Measurements from ENCODE around the gene MRPL34. TPM values are rescaled to one million over a fixed set of nuclear protein-coding genes. Genes with fewer than 3 reads are reported as not detected.

Gene MRPL34
- total RNA-seq, 4 donors from 2014 or later: 131 to 173 (median 147) TPM

DNA sequence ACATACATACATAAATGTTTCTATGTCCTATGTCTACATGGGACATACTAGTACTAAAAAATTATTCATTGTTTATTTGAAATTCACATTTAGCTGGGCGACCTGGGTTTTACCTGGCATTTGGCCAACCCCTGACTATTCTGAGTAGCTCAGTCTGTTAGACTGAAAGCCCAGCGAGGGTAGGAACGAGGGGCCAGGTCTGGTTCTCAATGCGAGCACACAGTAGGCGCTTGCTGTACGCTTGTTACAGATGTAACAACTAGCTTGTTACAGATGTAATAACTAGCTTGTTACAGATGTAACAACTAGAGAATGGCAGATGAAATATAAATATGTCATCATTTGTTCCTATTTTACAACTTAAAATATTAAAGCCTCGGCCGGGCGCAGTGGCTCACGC, 29.9 kb downstream of the MRPL34 start:
- intact Hi-C loops (cut with DNase I): no loop called here
- Histone ChIP-seq H3K4me1 (peaks cover 31 to 56% (median 49%) of the 10 kb centered on the region in 4 donors), H3K9me3 (no peaks in the 10 kb centered on the region), H3K27ac (replicated peaks in 1 of 4) (peak overlapping the region in 2 of 4 donors; percentile 68 to 98), H3K27me3 (peaks cover 0 to 18% (median 0%) of the 10 kb centered on the region in 4 donors), H3K36me3 (peaks cover 0 to 21% (median 10%) of the 10 kb centered on the region in 4 donors), H3K4me3 (peak overlapping the region in 2 of 4 donors; percentile 78 to 90)
- 67% methylated on average over 10 of the region's 10 CpGs for WGBS
- TF ChIP-seq, protein P1, sequence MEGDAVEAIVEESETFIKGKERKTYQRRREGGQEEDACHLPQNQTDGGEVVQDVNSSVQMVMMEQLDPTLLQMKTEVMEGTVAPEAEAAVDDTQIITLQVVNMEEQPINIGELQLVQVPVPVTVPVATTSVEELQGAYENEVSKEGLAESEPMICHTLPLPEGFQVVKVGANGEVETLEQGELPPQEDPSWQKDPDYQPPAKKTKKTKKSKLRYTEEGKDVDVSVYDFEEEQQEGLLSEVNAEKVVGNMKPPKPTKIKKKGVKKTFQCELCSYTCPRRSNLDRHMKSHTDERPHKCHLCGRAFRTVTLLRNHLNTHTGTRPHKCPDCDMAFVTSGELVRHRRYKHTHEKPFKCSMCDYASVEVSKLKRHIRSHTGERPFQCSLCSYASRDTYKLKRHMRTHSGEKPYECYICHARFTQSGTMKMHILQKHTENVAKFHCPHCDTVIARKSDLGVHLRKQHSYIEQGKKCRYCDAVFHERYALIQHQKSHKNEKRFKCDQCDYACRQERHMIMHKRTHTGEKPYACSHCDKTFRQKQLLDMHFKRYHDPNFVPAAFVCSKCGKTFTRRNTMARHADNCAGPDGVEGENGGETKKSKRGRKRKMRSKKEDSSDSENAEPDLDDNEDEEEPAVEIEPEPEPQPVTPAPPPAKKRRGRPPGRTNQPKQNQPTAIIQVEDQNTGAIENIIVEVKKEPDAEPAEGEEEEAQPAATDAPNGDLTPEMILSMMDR (IDR thresholded peaks at IDR 0.05): no peak
- TF ChIP-seq EP300 (IDR thresholded peaks at IDR 0.05): no peak
- TF ChIP-seq POLR2A (IDR thresholded peaks at IDR 0.05; ENCODE audit: low read depth): no peak
- TF ChIP-seq POLR2AphosphoS5 (IDR thresholded peaks at IDR 0.05): no peak
- no peak for DNase-seq (ENCODE audit: extremely low spot score)

DNA sequence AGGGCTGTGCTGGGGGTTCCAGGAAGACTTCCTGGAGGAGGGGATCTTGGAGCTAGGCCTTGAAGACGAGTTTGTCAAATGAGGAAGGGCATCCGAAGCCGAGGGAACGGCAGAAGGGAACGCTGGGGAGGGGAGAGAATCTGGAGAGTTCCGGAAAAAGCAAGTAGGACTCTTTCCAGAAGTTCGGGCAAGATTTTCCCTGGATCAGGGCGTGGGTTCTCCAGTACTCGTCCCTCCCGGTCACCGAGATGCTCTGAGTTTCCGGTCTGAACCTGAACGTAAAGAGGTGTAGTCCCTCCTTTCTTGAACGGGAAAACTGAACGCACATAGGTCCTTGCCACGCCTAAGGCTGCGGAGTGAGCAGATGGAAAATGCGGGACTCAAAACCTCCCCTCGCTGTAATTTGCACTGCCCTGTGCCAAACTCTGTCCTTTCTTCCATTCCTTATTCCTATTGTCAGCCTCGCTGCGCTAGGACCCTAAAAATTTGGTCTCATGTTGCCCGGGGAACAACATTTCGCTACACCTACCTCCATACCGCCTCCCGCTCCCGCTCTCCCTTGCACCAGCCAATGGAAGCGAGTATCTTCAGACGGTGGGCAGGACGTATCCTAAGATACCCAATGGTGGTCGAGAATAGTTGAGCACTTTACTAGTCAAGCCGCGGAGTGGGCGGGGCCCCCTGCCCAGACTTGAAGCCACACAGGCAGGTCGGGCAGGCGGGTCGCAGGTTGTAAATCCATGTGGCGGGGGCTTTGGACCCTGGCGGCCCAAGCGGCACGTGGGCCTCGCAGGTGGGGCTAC, 31.4 kb downstream of the MRPL34 start, which contains the start of gene GTPBP3:
TSS of gene GTPBP3 (plus strand) at position 682 of the 803 bp plus-strand sequence. CDS start at position 741, 59 bp downstream.
- no peaks in the 10 kb centered on the region for H3K9me3 ChIP-seq
- TF ChIP-seq POLR2A (IDR thresholded peaks at IDR 0.05; ENCODE audit: low read depth) (no peak), POLR2AphosphoS5 (IDR thresholded peaks at IDR 0.05) (peak; percentile 74 to 84), EP300 (IDR thresholded peaks at IDR 0.05) (no peak)
- TF ChIP-seq, protein P1 (IDR thresholded peaks at IDR 0.05): peak in 1 of 3 experiments; percentile 17
- peak within 1 kb of the TSS; percentile 91 to 98 (median 96) for H3K27ac ChIP-seq (replicated peaks in 1 of 4)
- peaks cover 31 to 61% (median 51%) of the 10 kb centered on the region in 4 donors for H3K4me1 ChIP-seq
- peak within 1 kb of the TSS; percentile 74 to 93 (median 84) for H3K4me3 ChIP-seq
- 0% methylated on average over 33 of the region's 41 CpGs for WGBS
- peak; percentile 99 for DNase-seq (ENCODE audit: extremely low spot score)
- H3K27me3 ChIP-seq: peaks cover 0 to 9% (median 0%) of the 10 kb centered on the region in 4 donors
- intact Hi-C loops (cut with DNase I): no loop called here
- peaks cover 0 to 29% (median 13%) of the 10 kb centered on the region in 4 donors for H3K36me3 ChIP-seq

DNA sequence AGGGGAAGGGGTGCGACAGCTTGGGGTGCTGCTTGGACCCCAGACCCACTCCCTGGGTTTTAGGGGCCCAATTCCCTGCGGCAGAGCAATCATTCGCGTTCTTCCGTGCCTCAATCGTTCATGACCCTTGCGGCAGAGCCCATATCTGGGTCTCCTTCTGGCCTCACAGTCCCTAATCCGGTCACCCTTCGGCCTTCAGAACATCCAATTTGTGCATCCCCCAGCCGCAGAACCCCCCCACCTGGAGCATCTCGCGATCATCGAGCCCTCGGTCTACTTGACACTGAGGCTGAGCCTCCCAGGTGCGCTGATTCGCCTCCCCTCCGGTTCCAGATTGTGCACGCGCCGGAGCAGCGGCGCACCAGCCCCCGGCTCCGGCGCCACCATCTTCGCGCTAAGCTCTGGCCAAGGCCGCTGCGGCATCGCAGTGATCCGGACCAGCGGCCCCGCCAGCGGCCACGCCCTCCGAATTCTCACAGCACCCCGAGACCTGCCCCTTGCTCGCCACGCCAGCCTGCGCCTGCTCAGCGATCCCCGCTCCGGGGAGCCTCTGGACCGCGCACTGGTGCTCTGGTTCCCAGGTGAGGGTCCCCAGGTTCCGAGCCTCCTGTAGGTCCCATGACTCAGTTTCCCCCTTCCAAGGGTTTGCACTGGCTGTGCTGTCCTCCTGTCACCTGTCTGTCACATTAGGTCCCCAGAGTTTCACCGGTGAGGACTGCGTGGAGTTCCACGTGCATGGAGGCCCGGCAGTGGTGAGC, 32.2 kb downstream of the MRPL34 start:
- peaks cover 0 to 2% (median 0%) of the 10 kb centered on the region in 4 donors for H3K27me3 ChIP-seq
- TF ChIP-seq, protein P1 (IDR thresholded peaks at IDR 0.05): no peak
- TF ChIP-seq POLR2A (IDR thresholded peaks at IDR 0.05; ENCODE audit: low read depth): no peak
- no peak for TF ChIP-seq POLR2AphosphoS5 (IDR thresholded peaks at IDR 0.05)
- TF ChIP-seq EP300 (IDR thresholded peaks at IDR 0.05): no peak
- intact Hi-C loops (cut with DNase I): no loop called here
- no peak for DNase-seq (ENCODE audit: extremely low spot score)
- H3K27ac ChIP-seq (replicated peaks in 1 of 4): peak overlapping the region; percentile 91 to 98 (median 96)
- H3K4me3 ChIP-seq: peak overlapping the region; percentile 74 to 93 (median 84)
- H3K4me1 ChIP-seq: peaks cover 31 to 59% (median 49%) of the 10 kb centered on the region in 4 donors
- no peaks in the 10 kb centered on the region for H3K9me3 ChIP-seq
- WGBS: 3% methylated on average over 12 of the region's 50 CpGs
- peaks cover 0 to 32% (median 15%) of the 10 kb centered on the region in 4 donors for H3K36me3 ChIP-seq

DNA sequence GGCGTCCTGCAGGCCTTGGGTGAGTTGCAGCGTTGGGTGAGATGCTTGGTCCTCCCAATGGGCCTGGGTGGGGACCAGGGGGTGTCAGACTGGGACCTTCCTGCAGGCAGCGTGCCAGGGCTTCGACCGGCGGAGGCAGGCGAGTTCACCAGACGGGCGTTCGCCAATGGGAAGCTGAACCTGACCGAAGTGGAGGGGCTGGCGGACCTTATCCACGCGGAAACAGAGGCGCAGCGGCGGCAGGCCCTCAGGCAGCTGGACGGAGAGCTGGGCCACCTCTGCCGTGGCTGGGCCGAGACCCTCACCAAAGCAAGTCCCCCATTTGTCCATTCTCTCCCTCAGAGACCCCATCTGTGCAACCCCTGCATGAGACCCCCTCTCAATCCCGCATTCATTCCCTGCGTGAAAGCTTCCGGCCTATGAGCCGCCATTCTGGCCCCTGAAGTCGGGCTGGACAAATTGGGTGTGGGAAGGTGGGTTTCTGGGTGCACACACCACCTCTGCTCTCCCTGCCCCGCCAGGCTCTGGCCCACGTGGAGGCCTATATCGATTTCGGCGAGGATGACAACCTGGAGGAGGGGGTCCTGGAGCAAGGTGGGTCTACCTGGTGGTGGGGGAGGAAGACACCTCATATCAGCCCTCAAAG, 32.9 kb downstream of the MRPL34 start:
- H3K9me3 ChIP-seq: no peaks in the 10 kb centered on the region
- H3K4me3 ChIP-seq: peak overlapping the region; percentile 74 to 93 (median 84)
- 93% methylated on average over 11 of the region's 30 CpGs for WGBS
- DNase-seq (ENCODE audit: extremely low spot score): no peak
- H3K36me3 ChIP-seq: peaks cover 0 to 31% (median 15%) of the 10 kb centered on the region in 4 donors
- H3K4me1 ChIP-seq: peaks cover 30 to 52% (median 45%) of the 10 kb centered on the region in 4 donors
- no peak for TF ChIP-seq POLR2A (IDR thresholded peaks at IDR 0.05; ENCODE audit: low read depth)
- TF ChIP-seq, protein P1 (IDR thresholded peaks at IDR 0.05): no peak
- TF ChIP-seq EP300 (IDR thresholded peaks at IDR 0.05): no peak
- no peak for TF ChIP-seq POLR2AphosphoS5 (IDR thresholded peaks at IDR 0.05)
- no peaks in the 10 kb centered on the region for H3K27me3 ChIP-seq
- intact Hi-C loops (cut with DNase I): no loop called here
- no peak overlapping the region for H3K27ac ChIP-seq (replicated peaks in 1 of 4)
